Activated T-helper 1 cell treated with anti-CD3 and anti-CD28 coated beads, Interleukin-2, amount 50 U/mL, for 16 hours (primary cell): ENCODE results near the gene GRIPAP1.

Experiments
- DNase-seq, 2 donors: peaks; one replicate each; pipeline ENCODE4 v3.0.0-alpha.2; 2020; ENCODE audit warnings: low read depth in 1 of 2, low spot score in 1 of 2

Gene GRIPAP1

GRCh38 chrX:48958635-48959094, 43.4 kb downstream of the GRIPAP1 start:
- DNase-seq = no peak

- DNase-seq = peak; percentile 80 to 86
These were observed 44.0 kb downstream of the GRIPAP1 start for GRCh38 chrX:48957827-48958634.

- DNase-seq = peak; percentile 34 to 63
These were observed 44.6 kb downstream of the GRIPAP1 start, which contains the start of gene OTUD5 for GRCh38 chrX:48957477-48957826. Gene OTUD5, minus strand, starts transcription at chrX:48957607. Its CDS starts 37 bp downstream, at chrX:48957570.

- DNase-seq = peak in 1 of 2 donors; percentile 46
These were observed 45.2 kb downstream of the GRIPAP1 start for GRCh38 chrX:48956728-48957414.

- no peak for DNase-seq
These were observed 53.5 kb downstream of the GRIPAP1 start for GRCh38 chrX:48948589-48948988.

GRCh38 chrX:48945517-48946348, 56.3 kb downstream of the GRIPAP1 start:
- peak in 1 of 2 donors; percentile 9 for DNase-seq

GRCh38 chrX:48942895-48943294, 59.2 kb downstream of the GRIPAP1 start:
- no peak for DNase-seq

- DNase-seq = no peak
These were observed 61.6 kb downstream of the GRIPAP1 start for GRCh38 chrX:48940404-48940955.

- DNase-seq = no peak
These were observed 62.4 kb downstream of the GRIPAP1 start for GRCh38 chrX:48939524-48940228.

GRCh38 chrX:48938721-48939425, 63.2 kb downstream of the GRIPAP1 start:
- DNase-seq = peak in 1 of 2 donors; percentile 70

GRCh38 chrX:48937054-48937907, 64.8 kb downstream of the GRIPAP1 start:
- peak; percentile 65 to 86 for DNase-seq

GRCh38 chrX:48936429-48937053, 65.5 kb downstream of the GRIPAP1 start:
- no peak for DNase-seq

- no peak for DNase-seq
These were observed 66.8 kb downstream of the GRIPAP1 start for GRCh38 chrX:48935301-48935670.

GRCh38 chrX:48934581-48935300, 67.3 kb downstream of the GRIPAP1 start:
- DNase-seq = no peak

GRCh38 chrX:48933757-48934156, 68.3 kb downstream of the GRIPAP1 start:
- no peak for DNase-seq

- no peak for DNase-seq
These were observed 74.2 kb downstream of the GRIPAP1 start for GRCh38 chrX:48927736-48928382.

- DNase-seq = no peak
These were observed 74.9 kb downstream of the GRIPAP1 start for GRCh38 chrX:48927123-48927522.
